Sciatic nerve (tissue), 2 donors: ENCODE results near the gene FGGY. TPM values are rescaled to one million over a fixed set of nuclear protein-coding genes. Genes with fewer than 3 reads are reported as not detected.
A peak's percentile ranks its signal among the peaks of the same experiment; 100 is the strongest.

Experiments used
- ATAC-seq: fragments of 200-7000 bp; cut with Tn5 transposase; one replicate; pipeline ENCODE4 v1.9.1; 2020; ENCODE audit warnings: mild to moderate bottlenecking, moderate library complexity
- DNase-seq: peaks from one replicate; pipeline ENCODE4 v3.0.0-alpha.2; 2020; ENCODE audit warnings: low spot score
- intact Hi-C: fragments of 100-400 bp; cut with DNase I; formaldehyde crosslinking; loops from one replicate; pipeline ENCODE4 v1.14.2; 2022
- total RNA-seq: library from RNA; stranded (reverse); fragmentation: NEBNext Ultra II Directional; extraction: Animal tissue kit (Norgen Biotek cat#: 25700); gene quantifications from one replicate; pipeline ENCODE4 v1.2.1, GENCODE V29; 2021
- donor health status: DM: no; HTN: no; CAD: no.
- donor health status: DM: no; HTN: no; CAD: no.

The FGGY gene
- total RNA-seq, 1 donor from 2014 or later = 41.1 TPM

- intact Hi-C loops = loop anchor here (2.0 kb wide), 1 partner anchor 30 kb away; no protein-coding TSS in a partner anchor
- no peak for DNase-seq
- ATAC-seq = no peak
Observed at GRCh38 chr1:59397139-59397858, 100.4 kb downstream of the FGGY start.

- intact Hi-C loops = no loop called here
- DNase-seq = no peak
- no peak for ATAC-seq
Observed at GRCh38 chr1:59399642-59400041, 102.7 kb downstream of the FGGY start.

GRCh38 chr1:59401581-59401980, 104.7 kb downstream of the FGGY start:
- intact Hi-C loops = no loop called here
- DNase-seq (no peak), ATAC-seq (no peak)

- DNase-seq (no peak), ATAC-seq (no peak)
- intact Hi-C loops = no loop called here
Observed at GRCh38 chr1:59404796-59405195, 107.9 kb downstream of the FGGY start.

DNA sequence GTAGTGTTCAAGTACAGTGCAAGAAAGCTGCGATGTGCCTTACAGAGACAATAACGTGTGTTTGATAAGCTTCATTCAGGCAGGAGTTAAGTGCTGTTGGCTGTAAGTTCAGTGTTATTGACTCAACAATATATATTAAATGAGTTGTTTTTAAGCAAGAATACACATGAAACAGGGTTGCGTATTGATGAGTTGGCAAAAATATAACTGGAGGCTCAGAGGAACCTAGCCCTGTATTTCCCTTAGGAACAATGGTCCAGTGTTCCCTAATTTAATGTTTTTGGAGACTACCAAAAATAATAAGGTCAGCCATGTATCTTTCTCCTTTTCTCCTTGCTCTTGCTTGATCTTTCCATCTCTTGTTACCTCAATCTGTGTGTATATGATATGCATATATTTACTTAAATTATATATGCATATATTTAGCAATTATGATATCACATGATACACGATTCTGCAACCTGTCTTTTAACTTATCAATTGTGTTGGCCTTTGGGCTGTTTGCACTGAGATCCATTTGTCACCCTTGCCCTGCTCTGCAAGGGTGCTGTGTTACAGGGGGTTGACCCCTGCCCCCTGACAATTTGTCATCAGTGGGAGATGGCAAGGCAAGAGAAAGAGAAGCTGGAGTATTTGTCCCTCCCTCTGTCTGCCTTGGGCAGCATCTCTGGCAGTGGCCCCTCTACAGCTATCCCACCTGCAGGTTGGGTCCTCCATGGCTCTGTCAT, 109.7 kb downstream of the FGGY start:
- DNase-seq = no peak
- no peak for ATAC-seq
- intact Hi-C loops = no loop called here

DNA sequence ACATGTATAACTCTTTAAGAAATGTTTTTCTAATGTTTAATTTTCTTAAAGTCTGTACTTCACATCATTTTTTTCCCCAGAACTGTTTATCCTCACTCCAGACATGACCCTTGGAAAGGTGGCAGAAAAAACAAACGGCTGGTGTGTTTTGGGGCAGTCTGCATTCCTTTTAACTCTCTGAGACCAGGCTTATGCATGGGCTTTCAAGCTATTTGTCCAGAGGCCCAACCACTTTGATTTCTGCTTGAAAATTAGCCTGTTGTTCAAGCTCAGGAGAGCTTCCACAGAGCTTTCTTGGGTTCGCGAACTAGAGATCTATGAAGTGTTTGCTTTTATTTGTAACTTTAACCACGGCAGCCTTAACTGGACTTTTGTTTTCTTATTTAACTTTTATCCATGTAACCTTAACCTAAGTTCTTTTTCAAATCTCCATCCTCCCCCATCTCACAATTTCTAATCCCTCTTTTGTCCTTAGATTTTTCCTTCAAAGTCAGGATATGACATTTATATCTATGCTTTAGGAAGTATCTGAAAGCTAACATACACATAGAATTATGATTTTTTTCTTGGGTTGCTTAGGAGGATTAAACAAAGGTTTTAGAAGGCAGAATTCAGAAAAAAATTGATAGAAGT, 111.8 kb downstream of the FGGY start:
- intact Hi-C loops = no loop called here
- DNase-seq (no peak), ATAC-seq (peak; percentile 30)

DNA sequence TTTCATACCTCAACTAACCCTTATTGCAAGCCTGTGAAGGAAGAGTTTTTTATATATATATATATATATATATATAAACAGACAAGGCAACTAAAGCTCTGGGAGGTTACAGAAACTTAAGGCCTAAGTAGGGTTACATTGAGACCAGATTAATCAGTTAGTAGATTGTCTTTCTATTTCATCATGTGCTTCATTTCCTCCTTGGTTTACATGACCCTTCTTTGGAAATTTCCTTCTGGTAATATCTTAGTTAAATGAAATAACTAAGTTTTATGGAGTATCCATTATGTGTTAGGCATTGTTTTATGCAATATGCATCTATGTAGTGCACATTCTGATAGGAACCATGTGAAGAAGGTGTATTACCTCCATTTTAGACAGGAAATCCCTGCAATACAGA, 112.7 kb downstream of the FGGY start:
- DNase-seq (no peak), ATAC-seq (no peak)
- intact Hi-C loops = no loop called here

DNA sequence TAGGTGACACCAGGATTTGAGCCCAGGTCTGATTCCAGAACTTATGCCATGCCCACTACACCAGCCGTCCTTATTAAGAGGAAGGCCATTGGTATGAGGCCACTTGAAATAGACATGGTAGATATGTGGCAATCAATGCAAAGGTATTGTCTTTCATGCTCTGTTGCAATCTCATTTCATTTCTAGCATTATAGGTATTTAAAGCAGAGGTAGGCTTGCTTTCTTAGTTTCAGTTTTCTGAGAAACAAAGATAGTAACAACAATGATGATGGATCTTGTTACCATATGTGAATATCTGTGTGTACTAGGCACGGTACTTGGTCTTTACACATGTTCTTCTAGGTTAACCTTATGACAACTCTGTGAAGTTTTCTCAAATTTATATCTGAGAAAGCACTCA, 113.1 kb downstream of the FGGY start:
- intact Hi-C loops = no loop called here
- DNase-seq (no peak), ATAC-seq (no peak)

DNA sequence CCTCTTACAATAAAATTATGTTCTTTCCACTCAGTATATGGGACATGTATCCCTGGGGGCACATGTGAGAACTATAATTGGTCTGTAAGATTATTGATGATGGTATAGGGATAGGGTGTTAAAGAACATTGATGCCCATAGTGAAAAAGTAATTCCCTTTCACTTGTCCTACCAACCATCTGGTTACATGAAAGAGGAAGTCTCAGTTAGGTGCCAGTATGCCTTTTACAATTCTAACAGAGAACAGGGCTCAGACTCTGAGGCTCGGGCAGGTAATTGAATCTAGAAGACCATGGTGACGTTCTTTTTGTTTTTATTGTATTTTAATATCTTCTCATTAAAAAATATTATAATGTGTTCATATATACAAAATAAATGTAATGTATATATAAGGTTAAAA, 113.6 kb downstream of the FGGY start:
- intact Hi-C loops = no loop called here
- no peak for ATAC-seq
- no peak for DNase-seq

DNA sequence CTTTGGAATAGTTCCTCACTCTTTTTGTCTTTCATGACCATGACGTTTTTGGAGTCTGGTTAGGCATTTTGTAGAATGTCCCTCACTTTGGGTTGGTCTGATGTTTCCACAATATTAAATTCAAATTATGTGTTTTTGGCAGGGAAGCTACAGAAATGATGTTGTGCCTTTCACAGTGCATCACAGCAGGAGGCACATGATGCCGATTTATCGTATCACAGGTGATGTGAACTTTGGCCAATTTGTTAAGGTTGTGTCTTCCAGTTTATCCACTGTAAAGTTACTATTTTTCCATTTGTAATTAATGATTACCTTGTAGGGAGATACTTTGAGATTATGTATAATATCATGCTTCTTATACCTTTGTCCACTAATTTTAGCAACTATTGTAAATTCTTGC, 114.3 kb downstream of the FGGY start:
- DNase-seq = no peak
- intact Hi-C loops = no loop called here

DNA sequence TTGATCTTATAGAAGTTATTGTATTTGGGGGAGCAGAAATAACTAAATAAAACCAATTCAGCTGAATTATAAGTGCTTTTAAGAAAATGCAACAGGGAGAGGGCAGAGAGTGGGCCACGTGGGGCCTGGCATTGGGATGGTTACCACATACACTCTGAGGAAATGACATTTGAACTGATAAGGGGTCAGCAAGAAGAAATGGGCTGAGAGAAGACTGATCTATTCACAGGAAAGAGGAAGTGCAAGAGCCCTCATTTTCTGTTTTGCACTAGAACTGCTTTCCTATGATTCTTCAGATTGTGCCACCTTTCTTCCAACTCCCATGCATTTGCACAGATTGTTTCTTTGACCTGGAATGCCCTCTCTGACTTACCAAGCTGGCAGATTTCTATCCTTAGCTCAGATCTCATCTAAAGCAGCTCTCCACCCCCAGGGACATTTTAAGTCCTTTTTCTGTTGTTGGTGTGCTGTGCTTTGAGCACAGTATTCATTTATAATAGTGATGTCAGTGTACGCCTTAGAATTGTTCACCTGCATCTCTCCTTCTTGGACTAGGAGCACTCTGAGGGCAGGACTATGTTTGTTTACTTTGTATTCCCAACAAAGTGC, 115.9 kb downstream of the FGGY start:
- DNase-seq = no peak
- no peak for ATAC-seq
- intact Hi-C loops = no loop called here

More for the DNA sequence above, 114.3 kb downstream of the FGGY start:
- ATAC-seq = no peak

DNA sequence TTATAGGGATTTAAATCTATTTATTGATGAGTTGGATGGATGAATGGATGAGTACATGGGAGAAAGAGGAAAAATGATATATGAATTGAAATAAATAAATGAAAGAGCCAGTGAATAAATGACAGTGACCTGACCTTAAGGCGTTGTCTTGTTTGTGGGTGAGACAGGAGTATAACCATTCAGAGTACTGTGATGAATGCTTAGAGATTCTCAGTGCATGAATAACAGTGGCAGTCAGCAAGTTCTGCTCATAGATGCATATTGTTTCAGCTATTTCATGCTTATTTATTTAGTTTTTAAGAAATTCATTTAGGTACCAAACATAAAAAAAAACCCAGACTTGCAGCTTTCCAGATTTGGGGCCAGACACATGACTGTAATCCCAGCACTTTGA, 116.4 kb downstream of the FGGY start:
- intact Hi-C loops = no loop called here
- no peak for DNase-seq
- no peak for ATAC-seq

GRCh38 chr1:59414406-59415133, 117.7 kb downstream of the FGGY start:
- intact Hi-C loops = no loop called here
- no peak for DNase-seq
- peak; percentile 35 for ATAC-seq

- intact Hi-C loops = no loop called here
- DNase-seq (no peak), ATAC-seq (no peak)
Observed at GRCh38 chr1:59415286-59415850, 118.5 kb downstream of the FGGY start.

DNA sequence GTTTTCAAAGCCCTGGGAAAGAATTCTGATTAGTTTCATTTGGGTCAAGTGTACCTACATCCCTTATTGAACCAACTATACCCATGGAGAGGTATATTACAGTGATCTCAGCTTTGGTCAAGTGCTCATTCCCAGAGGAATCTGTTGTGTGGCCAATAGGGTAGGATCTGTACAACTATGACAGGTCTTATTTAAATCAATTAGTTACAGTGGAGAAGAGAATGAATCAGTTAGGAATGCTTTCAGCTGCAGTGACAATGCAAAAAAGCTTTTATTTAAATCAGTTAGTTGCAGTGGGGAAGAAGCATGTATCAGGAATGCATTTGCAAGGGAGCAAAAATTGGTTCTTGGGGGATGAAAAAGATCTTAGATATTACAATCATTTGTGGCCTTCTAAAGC, 119.0 kb downstream of the FGGY start:
- intact Hi-C loops = no loop called here
- no peak for ATAC-seq
- no peak for DNase-seq

- intact Hi-C loops = no loop called here
- ATAC-seq (no peak), DNase-seq (no peak)
Observed at GRCh38 chr1:59417406-59417805, 120.5 kb downstream of the FGGY start.

DNA sequence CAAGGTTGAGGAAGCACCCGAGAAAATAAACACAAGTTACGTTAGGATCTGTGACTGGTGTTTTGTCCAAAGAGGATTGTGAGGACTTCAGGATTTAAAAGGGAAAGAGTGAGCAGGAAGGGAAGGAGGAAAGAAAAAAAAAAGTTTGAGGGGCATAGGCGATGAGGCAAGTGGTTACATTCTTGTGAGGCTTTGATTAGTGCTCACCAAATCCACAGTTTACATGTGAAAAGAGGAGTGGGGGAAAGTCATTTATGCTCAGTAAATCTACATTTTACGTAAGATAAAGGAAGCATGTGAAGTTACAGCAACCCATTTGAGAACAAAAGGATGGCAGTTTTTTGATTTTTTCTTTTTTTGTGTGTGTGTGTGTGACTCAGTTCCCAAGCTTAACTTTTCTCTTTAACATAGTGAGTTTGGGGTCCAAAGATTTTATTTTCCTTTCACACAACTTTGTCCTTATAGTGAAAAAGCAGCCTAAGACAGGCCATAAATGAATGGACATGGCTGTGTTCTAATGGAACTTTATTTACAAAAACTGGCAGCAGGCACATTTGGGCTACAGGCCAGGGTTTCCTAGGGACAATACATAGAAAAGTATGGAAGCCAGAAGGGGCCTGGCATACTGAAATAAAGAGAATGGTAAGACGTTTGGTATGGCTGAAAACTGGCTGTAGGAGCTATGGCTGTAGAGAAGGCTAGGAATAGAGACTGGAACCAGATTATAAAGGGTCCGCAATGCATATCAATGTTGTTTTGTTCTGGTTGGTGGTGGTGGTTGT, 121.7 kb downstream of the FGGY start:
- DNase-seq = no peak
- no peak for ATAC-seq
- intact Hi-C loops = no loop called here
